ENCODE data around the gene LALBA.

Gene LALBA

GRCh38 chr12:48601013-48601756 is 31.3 kb upstream of the LALBA start:
- TF ChIP-seq CTCF (IDR thresholded peaks at IDR 0.05; ENCODE audit: insufficient read depth, low read length, poor library complexity, severe bottlenecking), result no peak
- Histone ChIP-seq H3K4me3 (replicated peaks; ENCODE audit: low read depth, low read length) (peak overlapping the region; percentile 12; the same call in 1 of the 2 replicates), H3K27me3 (replicated peaks; ENCODE audit: control insufficient read depth, insufficient read depth, low read length) (no peaks in the 10 kb centered on the region), H3K36me3 (ENCODE audit: control insufficient read depth, insufficient read depth, low read length) (no peaks in the 10 kb centered on the region)
- DNase-seq (ENCODE audit: extremely low read depth, insufficient read length), result peak; percentile 53

DNA sequence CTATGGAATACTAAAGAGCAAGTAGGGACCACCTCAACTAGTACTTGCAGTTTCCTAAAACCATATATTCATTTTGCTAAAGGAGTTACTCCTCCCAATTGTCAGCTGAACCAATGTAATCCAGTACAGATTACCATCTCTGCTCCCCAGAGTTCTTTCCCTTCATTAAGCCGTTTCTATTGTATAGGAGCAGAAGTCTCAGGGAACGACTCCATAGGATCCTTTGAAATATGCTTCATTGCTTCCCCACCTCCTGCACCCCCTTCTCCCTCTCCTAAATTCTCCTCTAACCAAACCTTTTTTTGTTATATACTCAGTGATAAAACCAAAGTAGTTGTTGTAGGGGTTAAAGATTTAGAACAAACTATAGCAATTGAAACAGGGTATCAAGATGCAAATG is 30.7 kb upstream of the LALBA start:
- H3K4me3 ChIP-seq (replicated peaks; ENCODE audit: low read depth, low read length), result no peak overlapping the region
- no peak for DNase-seq (ENCODE audit: extremely low read depth, insufficient read length)
- no peaks in the 10 kb centered on the region for H3K27me3 ChIP-seq (replicated peaks; ENCODE audit: control insufficient read depth, insufficient read depth, low read length)
- TF ChIP-seq CTCF (IDR thresholded peaks at IDR 0.05; ENCODE audit: insufficient read depth, low read length, poor library complexity, severe bottlenecking), result no peak
- no peaks in the 10 kb centered on the region for H3K36me3 ChIP-seq (ENCODE audit: control insufficient read depth, insufficient read depth, low read length)

- no peak overlapping the region for H3K4me3 ChIP-seq (replicated peaks; ENCODE audit: low read depth, low read length)
- H3K36me3 ChIP-seq (ENCODE audit: control insufficient read depth, insufficient read depth, low read length), result no peaks in the 10 kb centered on the region
- DNase-seq (ENCODE audit: extremely low read depth, insufficient read length), result no peak
- TF ChIP-seq CTCF (IDR thresholded peaks at IDR 0.05; ENCODE audit: insufficient read depth, low read length, poor library complexity, severe bottlenecking), result no peak
- no peaks in the 10 kb centered on the region for H3K27me3 ChIP-seq (replicated peaks; ENCODE audit: control insufficient read depth, insufficient read depth, low read length)
Measured at GRCh38 chr12:48592591-48593086, 22.8 kb upstream of the LALBA start.

GRCh38 chr12:48586361-48586760 is 16.5 kb upstream of the LALBA start:
- no peak for DNase-seq (ENCODE audit: extremely low read depth, insufficient read length)
- TF ChIP-seq CTCF (IDR thresholded peaks at IDR 0.05; ENCODE audit: insufficient read depth, low read length, poor library complexity, severe bottlenecking), result no peak
- Histone ChIP-seq H3K4me3 (replicated peaks; ENCODE audit: low read depth, low read length) (no peak overlapping the region), H3K36me3 (ENCODE audit: control insufficient read depth, insufficient read depth, low read length) (no peaks in the 10 kb centered on the region), H3K27me3 (replicated peaks; ENCODE audit: control insufficient read depth, insufficient read depth, low read length) (no peaks in the 10 kb centered on the region; the same call in 1 of the 2 replicates)

- no peak for TF ChIP-seq CTCF (IDR thresholded peaks at IDR 0.05; ENCODE audit: insufficient read depth, low read length, poor library complexity, severe bottlenecking)
- no peak for DNase-seq (ENCODE audit: extremely low read depth, insufficient read length)
- Histone ChIP-seq H3K27me3 (replicated peaks; ENCODE audit: control insufficient read depth, insufficient read depth, low read length) (no peaks in the 10 kb centered on the region; the same call in 1 of the 2 replicates), H3K36me3 (ENCODE audit: control insufficient read depth, insufficient read depth, low read length) (no peaks in the 10 kb centered on the region), H3K4me3 (replicated peaks; ENCODE audit: low read depth, low read length) (no peak overlapping the region)
Measured at GRCh38 chr12:48583728-48584127, 13.9 kb upstream of the LALBA start.
